Measurements from ENCODE around the gene CREBRF.

DNA sequence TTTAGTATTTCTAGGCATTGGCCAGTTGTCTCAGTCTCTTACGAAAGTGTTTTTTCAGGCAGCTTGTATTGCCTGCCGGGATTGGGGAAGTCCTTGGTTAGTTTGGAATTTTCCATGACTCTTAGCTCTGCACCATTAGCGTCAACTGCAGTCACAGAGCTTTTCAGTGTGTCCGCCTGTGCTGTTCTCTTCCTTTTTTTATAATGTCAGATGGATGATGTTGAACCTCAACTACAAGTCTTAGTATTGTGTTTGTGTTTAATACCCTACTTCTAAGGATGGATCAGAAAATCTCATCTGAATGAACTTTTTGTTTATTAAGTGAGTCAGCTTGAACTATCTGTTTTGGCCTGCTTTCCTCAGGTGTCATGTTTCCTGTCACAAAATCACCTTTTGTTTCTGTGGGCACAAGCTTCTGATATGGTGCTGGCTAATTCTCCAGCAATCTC is 39.5 kb upstream of the CREBRF start:
- no peak for TF ChIP-seq SUZ12 (IDR thresholded peaks at IDR 0.05)
- no peak for TF ChIP-seq CTBP1 (IDR thresholded peaks at IDR 0.05; ENCODE audit: borderline replicate concordance)
- TF ChIP-seq L3MBTL2 (conservative IDR thresholded peaks at IDR 0.05), result no peak
- no peak for TF ChIP-seq FOXK2 (IDR thresholded peaks at IDR 0.05)
- TF ChIP-seq HDGF (IDR thresholded peaks at IDR 0.05; ENCODE audit: borderline replicate concordance), result no peak
- TF ChIP-seq PKNOX1 (IDR thresholded peaks at IDR 0.05), result no peak
- TF ChIP-seq FOXM1 (IDR thresholded peaks at IDR 0.05; ENCODE audit: borderline replicate concordance), result no peak

All from HEK293T (cell line).